OCI-LY3 (cell line): ENCODE measurements around the gene DISP3.

ENCODE experiments used
- EZH2phosphoT487 ChIP-seq: fragments of 200-600 bp; shearing (Covaris generic); IDR thresholded peaks from 2 replicates; pipeline ENCODE4 v1.6.1; 2018; ENCODE audit warnings: antibody characterized with exemption, mixed run types, low read depth
- TF ChIP-seq, protein P1 (sequence below): fragments of 200-600, 300-600 bp; sonication (generic); IDR thresholded peaks from 2 replicates; pipeline ENCODE4 v1.5.1; 2014; ENCODE audit warnings: antibody characterized with exemption, low read length, low read depth

DNA sequence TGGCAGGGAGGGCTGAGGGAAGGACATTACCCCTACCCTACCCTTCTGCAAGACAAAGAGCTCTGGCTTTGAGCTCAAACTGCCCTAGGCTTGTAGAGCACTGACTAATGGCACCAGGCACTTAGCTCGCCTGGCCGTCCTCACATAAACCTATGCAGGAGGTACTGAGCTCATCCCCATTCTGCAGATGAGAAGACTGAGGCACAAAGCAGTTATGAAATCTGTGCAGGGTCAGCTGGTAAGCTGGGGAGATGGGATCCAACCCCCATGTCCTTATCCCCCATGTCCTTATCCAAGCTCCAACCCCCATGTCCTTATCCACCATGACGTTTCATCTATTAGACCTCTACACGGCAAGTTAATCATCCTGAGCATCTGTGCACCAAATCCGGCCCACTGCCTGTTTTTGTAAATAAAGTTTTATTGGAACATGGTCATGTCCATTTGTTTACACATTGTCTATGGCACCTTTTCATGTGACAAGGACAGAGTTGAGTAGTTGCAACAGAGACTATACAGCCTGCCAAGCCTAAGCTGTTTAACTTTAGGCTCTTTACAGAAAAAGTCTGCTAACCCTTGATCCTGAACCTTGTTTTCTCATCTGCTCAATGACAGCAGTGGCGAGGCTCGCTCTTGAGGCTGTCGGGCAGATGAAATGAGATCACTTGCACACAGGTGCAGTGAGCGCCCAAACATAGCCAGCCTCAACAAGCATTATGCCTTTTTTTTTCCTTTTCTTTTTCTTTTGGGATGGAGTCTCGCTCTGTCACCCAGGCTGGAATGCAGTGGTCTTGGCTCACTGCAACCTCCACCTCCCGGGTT is 88.5 kb downstream of the DISP3 start:
- TF ChIP-seq, protein P1, sequence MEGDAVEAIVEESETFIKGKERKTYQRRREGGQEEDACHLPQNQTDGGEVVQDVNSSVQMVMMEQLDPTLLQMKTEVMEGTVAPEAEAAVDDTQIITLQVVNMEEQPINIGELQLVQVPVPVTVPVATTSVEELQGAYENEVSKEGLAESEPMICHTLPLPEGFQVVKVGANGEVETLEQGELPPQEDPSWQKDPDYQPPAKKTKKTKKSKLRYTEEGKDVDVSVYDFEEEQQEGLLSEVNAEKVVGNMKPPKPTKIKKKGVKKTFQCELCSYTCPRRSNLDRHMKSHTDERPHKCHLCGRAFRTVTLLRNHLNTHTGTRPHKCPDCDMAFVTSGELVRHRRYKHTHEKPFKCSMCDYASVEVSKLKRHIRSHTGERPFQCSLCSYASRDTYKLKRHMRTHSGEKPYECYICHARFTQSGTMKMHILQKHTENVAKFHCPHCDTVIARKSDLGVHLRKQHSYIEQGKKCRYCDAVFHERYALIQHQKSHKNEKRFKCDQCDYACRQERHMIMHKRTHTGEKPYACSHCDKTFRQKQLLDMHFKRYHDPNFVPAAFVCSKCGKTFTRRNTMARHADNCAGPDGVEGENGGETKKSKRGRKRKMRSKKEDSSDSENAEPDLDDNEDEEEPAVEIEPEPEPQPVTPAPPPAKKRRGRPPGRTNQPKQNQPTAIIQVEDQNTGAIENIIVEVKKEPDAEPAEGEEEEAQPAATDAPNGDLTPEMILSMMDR = no peak
- no peak for TF ChIP-seq EZH2phosphoT487
